Measurements from ENCODE around the gene MRPL9. TPM values are rescaled to one million over a fixed set of nuclear protein-coding genes. Genes with fewer than 3 reads are reported as not detected.

The MRPL9 gene
- polyA plus RNA-seq, 1 donor = 69.5 TPM

DNA sequence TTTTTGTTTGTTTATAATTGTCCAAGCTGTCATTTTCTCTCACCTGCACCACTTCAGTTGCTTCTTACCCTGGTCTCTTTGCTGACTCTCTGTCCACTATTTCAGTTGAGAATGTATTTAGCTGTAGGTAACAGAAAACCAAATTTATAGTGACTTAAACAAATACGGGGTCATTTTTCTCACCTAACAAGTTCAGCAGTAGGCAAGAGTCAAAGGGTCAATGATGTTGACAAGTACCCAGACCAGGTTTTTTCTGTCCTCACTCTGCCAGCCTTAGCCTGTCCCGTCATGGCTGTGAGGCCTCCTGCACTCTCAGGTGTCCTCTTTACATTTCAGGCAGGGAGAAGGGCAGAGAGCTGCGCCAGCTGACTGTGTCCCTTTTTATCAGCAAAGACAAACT is 30.2 kb downstream of the MRPL9 start:
- DNase-seq (ENCODE audit: low read depth) = no peak

DNA sequence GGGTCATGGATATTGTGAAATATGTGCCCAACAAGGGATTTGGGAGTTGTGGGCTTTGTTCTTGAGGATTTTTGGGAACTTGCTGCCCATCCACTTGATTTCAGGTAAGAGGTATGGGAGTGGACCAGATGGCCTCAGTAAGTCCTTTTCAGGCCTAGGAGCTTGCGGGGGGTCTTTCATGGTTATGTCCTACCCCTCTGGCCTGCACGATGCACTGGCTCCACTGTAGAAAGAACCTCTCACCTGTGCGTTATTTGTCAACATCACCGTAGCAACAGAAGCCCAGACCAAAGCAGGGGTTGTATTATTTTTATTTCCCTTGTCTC is 33.4 kb downstream of the MRPL9 start:
- no peak for DNase-seq (ENCODE audit: low read depth)

DNA sequence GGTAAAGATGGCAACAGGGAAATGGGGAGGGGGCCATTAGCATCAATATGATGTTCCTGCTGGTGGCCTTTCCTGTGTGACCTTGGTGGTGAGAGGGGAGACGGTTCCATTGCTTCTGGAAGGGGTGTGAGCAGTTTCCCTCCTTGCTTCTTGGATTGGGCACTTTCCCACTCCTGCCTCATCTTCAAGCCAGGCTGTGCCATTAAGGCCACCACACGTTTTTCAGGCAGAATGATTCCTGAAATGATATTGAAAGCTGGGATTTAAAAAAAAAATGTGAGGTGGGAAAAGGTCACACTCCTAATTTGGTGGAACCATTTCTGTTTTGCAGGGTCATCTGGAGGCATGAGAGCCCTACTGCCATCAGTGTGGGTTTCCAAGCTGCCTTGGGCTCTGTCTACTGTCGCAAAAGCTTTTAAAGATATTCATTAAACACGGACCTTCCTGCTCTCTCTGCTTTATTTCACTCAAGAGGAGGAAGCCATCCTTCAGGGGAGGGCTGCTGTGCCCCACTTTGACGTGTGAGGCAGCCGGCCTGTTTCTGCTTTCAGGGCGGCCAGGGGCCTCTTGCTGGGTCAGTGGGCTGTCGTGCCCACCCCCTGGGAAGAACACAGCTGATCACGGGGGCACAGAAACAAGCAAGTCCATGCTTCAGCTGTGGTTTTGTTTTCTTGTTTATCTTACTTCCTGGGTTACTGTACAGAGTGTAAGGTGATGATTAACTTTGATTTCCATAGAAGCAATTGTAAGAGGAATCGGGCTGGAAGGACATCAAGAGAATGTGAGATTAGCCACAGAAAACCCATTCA is 33.9 kb downstream of the MRPL9 start:
- DNase-seq (ENCODE audit: low read depth) = no peak

DNA sequence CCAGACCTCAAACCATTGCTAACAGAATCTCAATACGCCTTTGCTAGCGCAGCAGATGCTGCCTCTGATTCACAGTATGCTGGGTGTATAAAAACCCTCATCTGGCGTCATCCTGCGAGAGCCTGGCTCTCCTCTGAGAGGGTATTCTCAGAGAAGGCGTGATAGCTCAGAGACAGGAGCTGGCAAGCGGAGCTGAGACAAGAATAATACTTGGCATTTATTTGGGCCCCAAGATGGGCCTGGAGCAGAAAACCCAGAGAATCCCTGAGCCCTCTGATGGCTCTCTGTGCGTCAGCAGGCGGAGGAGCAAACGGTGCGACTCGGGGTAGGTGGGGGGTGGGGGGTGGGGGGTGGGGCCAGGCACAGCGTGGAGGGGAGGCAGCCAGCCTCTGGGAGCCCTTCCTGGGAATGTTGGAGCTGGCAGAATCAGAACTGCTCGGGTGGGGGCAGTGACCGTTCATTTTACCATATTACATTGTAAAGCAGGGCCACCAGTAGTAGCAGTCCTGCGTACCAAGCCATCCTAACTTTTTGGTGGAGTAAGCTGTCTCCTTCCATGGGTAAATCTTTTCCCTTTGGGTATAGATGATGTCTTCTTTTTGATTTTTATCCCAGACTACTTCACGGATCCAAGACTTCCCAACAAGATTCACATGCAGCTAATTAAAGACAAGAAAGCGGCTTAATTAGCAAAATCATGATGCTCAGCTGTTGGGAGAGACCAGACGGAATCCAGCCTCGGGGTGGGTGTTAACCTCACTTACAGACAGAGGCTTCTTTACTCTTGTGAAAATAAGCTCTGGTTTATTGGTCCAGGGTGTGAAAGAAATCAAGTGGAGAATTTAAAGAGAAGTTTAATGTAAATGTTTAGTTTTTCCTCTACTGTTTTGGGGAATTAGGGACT is 34.9 kb downstream of the MRPL9 start:
- DNase-seq (ENCODE audit: low read depth) = no peak

DNA sequence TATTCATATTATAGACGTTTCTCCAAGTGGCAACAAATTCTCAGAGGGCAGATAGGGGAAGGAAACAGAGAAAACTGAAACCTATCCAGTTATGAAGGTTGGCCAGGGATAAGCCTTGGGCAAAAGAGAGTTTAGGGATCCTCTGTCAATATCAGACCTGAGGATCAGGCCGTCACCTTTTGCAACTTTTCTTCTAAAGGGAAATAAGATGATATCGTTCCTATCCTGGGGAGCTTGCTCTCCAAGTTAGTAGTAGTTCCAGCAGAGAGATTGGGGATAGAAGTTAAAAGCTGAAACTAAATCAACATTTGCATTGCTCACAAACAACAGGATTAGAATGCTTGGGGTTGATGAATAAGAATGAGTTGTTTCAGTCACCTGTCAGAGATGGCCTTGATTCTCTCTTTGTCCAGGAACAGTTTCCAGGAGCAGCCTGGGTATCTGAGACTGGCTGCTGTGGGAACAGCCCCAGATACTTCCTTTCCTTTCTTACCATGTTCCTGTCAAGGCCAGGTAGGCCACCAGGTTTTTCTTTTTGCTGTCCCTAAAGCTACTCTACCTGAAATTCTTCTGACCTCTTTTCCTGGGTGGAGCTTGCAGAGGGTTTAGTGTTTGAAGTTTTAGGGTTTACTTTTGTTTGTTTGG is 39.4 kb downstream of the MRPL9 start:
- no peak for DNase-seq (ENCODE audit: low read depth)

DNA sequence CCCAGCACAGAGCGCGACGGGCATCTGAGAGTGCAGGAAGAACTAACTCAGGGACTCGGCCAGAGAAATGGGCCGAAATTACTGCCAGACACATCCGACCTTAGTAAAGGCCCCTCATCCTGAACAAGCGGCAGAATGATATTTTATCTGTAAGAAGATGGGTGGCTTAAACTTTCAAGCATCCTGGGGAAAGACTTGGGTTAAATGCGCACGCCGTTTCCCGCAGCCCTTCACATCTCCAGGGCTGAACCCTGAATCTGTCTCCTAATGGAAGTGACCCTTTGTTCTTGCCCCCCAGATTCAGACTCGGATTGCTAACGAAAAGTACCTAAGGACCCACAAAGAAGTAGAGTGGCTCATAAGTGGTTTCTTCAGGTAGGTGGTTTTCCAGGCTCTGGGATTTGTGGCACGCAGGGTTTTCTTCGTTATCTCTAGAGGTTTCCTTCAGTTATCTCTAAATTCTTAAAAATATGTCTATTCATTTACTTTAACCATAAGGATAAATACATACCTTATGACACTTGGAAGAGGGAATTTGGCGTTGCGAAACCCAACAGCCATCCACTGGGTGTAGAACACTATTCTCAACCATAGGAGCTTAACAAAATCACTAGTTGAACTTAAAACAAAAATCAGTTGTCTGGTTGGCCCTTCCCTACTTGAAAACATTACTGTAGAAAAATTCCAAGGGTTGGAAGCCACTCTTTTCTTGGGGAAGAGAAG is 41.3 kb downstream of the MRPL9 start:
- no peak for DNase-seq (ENCODE audit: low read depth)

DNA sequence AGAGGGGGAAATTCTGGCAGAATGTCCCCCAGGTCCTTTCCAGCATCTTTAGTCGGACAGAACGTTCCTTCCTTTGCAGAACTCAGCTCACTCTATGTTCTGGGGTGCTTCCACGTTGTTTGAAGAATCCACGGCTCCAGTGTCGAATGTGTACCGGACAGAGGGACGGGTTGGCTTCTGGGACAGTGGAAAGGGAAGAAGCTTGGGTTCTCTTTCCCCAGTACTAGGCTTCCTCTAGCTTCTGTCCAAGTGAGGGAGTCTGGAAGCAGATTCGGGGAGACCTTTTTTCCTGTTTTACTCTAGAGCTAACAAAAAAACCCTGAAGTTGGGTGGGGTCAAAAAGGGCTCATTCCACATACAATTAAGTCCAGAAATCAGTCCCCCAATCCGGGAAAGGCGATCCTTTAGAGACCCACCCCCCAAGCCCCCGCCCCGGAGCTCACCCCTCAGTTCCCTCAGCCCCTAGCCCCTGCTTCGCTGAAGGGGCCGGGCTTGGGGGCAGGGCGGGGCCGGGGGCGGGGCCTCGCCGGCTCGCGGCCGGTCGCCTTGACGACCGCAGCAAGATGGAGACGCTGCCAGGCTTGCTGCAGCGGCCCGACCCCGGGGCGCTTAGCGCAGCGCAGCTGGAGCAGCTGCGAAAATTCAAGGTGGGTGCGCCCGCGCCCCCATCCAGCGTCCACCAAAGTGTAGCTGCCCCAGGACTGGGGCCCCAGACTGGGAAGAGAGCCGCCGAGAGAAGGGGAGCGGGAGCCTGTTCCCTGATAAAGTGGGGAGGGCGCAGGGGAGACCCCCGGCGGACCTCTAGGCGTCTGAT is 42.1 kb downstream of the MRPL9 start, which contains the start of gene RIIAD1:
TSS of gene RIIAD1 (plus strand) at position 549 of the 814 bp plus-strand sequence. CDS start at position 564, 15 bp downstream.
- DNase-seq (ENCODE audit: low read depth) = no peak

DNA sequence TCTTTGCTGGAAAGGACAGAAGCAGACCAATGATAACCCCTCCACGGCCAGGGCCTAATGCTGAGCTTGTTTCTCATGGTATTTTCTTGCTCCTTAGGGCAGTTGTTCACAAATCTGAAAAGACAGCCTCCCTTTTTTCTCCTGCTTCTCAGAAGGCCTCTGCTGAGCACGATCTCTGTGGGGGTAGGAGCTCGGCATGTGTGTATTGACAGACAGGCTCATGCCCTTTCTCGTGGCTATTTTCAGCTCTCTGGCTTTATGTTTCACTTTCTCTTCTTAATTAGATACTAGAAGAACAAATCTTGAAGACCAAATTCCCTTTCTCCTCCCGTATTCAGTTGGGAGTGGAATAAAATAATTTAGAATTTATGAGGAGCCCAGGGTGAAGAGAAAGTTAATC is 42.7 kb downstream of the MRPL9 start:
- DNase-seq (ENCODE audit: low read depth) = no peak

DNA sequence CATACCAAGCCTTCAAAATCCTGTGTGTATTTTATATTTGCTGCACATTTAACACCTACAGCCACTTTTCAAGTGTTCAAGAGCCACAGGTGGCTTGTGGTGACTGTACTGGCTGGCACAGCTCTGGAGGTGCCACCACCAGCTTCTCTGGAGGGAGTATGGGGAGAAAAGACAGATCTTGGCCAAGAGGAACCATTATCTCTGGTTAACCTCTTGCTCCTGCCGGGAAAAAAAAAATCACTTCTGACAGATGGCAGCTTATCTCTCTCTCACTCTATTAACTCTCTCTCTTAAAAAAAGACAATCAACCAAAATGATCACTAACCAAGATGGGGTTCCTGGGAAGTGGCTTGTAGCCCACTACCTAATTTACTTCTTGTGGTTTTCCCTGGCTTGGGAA is 43.2 kb downstream of the MRPL9 start:
- no peak for DNase-seq (ENCODE audit: low read depth)

DNA sequence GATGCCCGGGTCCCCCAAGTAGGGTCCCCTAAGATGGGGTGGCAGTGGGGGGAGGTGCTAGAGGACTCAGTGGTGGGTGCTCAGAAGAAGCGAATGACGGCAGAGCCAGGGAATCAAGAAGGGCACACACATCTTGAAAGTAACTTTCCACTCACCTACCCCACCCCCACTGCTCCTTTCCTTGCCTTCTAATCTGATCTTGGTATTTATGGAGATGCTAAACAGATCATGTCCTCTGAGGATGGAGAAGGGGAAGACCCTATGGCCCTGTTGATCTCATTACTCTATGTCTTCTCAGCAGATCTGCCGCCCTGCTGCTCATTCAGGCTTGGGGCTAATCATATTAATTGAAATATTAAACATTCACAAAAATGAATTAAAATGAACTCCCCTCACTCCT is 44.6 kb downstream of the MRPL9 start:
- DNase-seq (ENCODE audit: low read depth) = no peak

DNA sequence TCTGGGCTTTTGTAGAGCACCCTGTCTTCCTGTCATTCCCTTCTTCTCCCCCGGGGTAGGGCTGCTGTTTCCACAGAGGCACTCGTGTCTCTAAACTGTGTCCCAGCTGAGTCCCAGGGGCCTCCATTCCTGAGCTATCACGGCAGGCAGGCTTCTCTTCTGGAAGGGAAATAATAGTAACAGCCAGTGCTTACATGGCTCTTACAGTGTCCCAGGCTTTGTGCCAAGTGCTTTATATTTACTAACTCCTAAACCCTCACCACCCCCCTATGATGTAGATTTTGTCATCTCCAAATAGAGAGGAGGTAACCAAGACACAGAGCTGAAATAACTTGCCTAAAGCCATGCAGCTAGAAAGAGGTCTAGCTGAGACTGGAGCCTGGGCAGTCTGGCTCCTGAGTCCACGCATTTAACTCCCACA is 45.3 kb downstream of the MRPL9 start:
- DNase-seq (ENCODE audit: low read depth) = no peak

DNA sequence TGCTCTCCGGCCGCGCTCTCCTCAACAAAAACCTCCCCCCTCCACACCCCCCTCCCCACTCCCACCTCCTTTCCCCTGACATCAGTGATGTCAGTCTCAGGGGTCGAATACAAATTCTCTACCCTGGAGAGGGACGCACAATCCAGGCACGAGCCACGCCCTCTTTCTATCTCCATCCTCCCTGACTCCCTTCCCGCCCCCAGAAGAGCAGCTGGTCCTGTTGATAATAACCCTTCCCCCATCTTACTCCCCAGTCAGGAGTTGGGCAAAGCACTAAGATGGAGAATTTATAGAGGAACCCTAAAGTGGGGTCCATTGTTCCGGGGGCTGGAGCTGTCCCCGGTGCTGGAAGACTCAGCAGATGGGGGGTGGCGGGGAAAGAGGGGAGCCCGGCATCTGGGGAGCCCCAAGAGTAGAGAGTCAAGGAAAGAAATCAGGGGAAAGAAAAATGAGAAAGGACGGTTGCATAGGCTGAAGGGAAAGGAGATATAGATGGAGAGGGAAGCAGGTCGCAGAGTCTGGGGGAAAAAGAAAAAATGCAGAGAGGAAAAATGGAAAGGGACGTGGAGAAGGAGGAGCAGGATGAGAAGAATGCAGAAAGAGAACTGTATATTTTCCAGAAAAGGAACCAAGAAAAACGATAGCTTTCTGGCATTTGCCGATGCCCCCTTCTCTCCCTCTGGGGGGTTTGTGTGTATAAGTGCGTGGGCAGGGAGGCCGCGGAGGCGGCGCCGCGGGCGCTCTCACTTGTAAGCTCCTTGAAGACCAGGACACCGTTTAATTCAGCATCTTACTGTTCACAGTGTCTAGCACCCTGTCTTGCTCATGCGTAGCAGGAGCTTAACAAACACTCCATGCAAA is 46.3 kb downstream of the MRPL9 start, which contains the start of gene CELF3:
TSS of gene CELF3 (minus strand) at position 33 of the 861 bp plus-strand sequence. CDS start 783 bp downstream, outside the sequence.
- no peak for DNase-seq (ENCODE audit: low read depth)

DNA sequence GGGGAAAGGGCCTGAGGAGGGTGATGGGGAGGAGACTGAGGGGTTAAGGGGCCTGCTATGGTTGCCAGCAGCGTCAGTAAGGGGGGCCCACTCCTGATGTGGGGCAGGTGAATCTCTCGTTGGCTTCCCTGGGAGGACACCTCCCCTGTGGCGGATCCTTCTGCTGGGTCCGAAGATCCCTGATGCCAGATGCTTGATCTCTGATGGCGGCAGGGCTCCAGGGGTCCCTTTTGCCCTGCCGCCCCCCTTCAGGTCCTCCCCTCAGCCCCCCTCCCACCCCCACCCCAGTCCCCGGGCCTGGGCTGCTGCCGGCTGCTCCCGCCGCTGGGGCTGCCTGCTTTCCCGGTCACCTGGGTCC is 46.9 kb downstream of the MRPL9 start:
- no peak for DNase-seq (ENCODE audit: low read depth)

DNA sequence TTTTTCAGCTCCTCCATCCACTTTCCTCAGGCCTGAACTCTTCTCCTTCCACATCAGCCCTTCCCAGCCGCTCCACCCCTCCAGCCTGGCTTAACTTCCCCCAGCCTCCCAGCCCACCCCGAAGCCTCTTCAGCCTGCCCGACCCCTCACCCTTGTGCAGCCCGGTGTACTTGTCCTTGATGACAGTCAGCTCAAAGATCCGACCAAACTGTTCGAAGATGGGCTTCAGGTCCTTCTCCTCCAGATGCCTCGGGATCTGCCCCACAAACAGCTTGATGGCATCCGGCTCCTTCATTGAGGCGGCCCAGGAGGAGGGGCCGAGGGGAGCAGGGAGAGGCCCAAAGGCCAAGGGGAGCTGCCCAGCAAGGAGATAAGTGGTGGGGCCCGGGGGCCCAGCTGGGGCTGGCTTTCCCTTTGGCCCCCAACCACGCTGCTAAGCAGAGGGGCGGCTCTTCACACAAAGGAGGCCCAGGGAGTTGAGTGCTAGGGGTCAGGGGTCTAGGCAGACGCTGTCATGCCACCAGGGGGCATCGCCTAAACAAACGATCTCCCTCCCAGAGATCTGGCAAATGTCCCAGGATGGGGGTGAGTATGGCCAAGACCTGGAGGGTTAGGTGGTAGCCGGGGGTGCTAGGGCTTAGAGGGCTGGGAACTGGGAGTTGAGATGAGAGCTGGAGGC is 47.4 kb downstream of the MRPL9 start:
- DNase-seq (ENCODE audit: low read depth) = no peak

DNA sequence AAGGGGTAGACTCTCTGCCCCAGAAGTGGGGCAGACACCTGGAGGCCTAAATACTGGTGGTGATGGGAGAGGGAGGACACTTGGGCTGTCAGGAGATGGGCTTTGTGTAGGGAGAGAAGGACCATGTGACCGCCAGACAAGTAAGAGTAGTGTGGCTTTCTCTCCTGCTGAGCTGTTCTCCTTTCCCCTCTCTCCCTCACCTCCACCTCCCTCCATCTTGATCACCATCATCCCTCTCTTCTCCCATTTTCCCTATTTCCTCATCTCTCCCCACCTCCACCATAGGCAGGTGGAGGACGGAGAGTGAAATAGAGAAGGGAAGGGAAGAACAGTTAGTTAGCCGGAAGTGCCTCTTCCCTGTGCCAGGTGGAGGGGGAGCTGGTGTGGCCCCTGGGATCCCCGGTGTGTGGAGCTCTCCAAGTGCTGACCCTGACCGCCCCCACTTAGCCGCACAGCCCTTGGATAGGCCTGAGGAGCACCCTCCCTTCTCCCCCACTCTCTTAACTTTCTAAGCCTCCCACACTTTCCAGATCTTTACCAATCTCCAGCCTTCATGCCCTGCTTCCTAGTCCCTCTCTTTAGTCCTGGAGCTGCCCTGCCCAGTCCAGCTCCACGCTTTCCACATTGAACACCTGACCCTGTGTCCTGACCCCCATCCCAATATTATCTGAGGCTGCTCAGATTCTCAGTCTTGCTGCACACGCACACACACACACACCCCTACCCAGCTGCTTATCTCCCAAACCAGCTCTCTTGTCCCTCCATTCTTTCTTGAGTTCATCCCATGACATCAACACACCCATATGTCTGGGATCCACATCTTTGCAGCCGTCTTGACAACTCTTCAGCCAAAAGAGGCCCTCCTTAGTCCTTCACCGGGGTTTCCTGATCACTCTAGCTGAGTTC is 48.2 kb downstream of the MRPL9 start:
- no peak for DNase-seq (ENCODE audit: low read depth)

DNA sequence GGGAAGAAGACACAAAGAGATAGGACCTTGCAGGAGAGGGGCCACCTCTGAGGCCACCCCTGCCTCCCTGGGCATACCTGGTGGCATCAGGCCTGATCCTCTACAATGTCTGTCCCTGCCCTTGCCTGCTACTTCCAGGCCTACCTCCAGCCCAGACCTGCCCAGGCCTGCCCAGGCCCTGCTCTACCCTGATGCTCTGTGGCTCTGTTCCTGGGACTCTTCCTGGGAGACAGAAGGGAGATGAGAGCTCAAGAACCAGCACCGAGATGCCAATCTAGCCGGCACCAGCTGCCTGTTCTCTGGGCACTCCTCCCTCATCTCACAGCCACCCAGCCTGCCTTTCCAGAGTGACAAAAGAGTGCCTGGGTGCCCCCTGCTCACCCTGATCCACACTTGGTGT is 49.4 kb downstream of the MRPL9 start:
- DNase-seq (ENCODE audit: low read depth) = no peak

DNA sequence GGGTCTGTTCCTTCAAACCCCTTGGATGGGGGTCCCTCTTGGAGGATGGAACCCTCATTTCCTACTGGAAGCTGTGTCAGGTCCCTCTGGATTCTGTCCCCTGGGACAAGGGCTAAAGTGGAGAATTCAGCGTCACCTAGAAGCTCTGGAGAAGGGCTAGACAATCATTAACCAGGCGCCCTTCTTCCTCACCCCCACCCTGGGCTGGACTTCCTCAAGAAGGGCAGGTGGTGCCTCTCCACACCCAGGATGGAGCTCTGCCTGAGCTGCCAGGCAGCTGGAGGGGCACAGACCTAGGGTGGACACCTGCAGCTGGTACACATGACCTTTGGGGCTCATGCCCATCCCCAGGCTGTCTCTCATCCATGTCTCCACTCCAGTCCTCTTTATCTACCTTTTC is 50.3 kb downstream of the MRPL9 start:
- DNase-seq (ENCODE audit: low read depth) = no peak

DNA sequence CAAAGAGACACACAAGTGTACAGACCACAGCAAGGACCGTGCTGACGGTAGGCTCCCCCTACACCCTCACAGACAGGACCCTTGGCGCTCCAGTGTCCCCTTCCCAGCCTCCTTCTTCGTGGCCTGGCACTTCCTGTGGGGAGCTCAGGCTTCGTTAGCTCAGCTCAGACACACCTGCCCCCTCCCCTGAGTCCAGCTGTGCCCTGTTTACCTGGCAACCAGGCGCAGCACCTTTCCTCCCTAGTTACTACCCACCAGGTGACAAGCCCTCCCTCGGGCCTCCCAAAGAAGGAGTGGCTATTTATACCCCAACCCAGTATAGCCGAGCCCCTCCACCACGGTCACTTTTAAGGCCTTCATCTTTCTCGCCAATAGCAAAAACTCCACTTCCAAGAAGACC is 51.3 kb downstream of the MRPL9 start:
- DNase-seq (ENCODE audit: low read depth) = no peak

Measured in forelimb muscle (tissue), 1 donor.